Nephron progenitor cell (in vitro differentiated cells): Measurements from ENCODE around the gene ZDHHC21.

ENCODE experiments used
- DNase-seq: peaks from one replicate; pipeline ENCODE4 v3.0.0; 2021
- H3K27ac Mint-ChIP-seq: 2 replicates; pipeline ENCODE4 v1.8.0; 2021; ENCODE audit warnings: mild to moderate bottlenecking, moderate library complexity, mixed read lengths
- H3K27me3 Mint-ChIP-seq: 2 replicates; pipeline ENCODE4 v1.8.0; 2021; ENCODE audit warnings: mild to moderate bottlenecking, low read depth, mixed read lengths; ENCODE audit not compliant: poor library complexity
- H3K36me3 Mint-ChIP-seq: 2 replicates; pipeline ENCODE4 v1.8.0; 2021; ENCODE audit warnings: low read depth, mixed read lengths
- H3K4me1 Mint-ChIP-seq: 2 replicates; pipeline ENCODE4 v1.8.0; 2021; ENCODE audit warnings: mixed read lengths
- H3K4me3 Mint-ChIP-seq: 2 replicates; pipeline ENCODE4 v1.8.0; 2021; ENCODE audit warnings: mild to moderate bottlenecking, moderate library complexity, mixed read lengths
- H3K9me3 Mint-ChIP-seq: 2 replicates; pipeline ENCODE4 v1.8.0; 2021; ENCODE audit warnings: mild to moderate bottlenecking, moderate library complexity, mixed read lengths
- TF ChIP-seq, protein P1 (sequence below): fragments of 200-600 bp; sonication (generic); IDR thresholded peaks from 2 replicates; pipeline ENCODE4 v1.5.0; 2021; ENCODE audit warnings: antibody characterized with exemption

Gene ZDHHC21

DNA sequence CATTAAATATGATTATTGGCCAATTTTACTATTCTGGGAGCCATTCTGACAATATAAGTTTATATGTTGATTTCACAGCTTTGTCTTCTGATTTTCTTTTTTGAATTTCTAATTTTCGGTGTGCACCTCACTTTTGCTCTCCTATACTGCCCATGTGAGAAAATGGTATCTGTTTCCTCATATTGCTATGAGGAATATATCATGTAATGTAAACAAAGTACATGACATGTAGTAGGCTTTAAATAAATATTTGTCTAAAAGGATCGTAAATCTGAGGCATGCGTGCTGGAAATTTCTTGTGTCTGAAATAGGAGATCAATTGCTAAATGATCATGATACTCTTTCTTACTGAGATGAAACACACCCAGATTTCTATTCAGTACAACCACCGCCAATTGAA, 119.9 kb downstream of the ZDHHC21 start:
- Mint-ChIP-seq H3K36me3 (peaks cover 11% of the 10 kb centered on the region), H3K4me1 (peaks cover 1% of the 10 kb centered on the region), H3K27ac (no peak overlapping the region), H3K27me3 (no peaks in the 10 kb centered on the region), H3K9me3 (peaks cover 41% of the 10 kb centered on the region), H3K4me3 (no peak overlapping the region)
- DNase-seq: no peak
- TF ChIP-seq, protein P1, sequence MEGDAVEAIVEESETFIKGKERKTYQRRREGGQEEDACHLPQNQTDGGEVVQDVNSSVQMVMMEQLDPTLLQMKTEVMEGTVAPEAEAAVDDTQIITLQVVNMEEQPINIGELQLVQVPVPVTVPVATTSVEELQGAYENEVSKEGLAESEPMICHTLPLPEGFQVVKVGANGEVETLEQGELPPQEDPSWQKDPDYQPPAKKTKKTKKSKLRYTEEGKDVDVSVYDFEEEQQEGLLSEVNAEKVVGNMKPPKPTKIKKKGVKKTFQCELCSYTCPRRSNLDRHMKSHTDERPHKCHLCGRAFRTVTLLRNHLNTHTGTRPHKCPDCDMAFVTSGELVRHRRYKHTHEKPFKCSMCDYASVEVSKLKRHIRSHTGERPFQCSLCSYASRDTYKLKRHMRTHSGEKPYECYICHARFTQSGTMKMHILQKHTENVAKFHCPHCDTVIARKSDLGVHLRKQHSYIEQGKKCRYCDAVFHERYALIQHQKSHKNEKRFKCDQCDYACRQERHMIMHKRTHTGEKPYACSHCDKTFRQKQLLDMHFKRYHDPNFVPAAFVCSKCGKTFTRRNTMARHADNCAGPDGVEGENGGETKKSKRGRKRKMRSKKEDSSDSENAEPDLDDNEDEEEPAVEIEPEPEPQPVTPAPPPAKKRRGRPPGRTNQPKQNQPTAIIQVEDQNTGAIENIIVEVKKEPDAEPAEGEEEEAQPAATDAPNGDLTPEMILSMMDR: no peak

DNA sequence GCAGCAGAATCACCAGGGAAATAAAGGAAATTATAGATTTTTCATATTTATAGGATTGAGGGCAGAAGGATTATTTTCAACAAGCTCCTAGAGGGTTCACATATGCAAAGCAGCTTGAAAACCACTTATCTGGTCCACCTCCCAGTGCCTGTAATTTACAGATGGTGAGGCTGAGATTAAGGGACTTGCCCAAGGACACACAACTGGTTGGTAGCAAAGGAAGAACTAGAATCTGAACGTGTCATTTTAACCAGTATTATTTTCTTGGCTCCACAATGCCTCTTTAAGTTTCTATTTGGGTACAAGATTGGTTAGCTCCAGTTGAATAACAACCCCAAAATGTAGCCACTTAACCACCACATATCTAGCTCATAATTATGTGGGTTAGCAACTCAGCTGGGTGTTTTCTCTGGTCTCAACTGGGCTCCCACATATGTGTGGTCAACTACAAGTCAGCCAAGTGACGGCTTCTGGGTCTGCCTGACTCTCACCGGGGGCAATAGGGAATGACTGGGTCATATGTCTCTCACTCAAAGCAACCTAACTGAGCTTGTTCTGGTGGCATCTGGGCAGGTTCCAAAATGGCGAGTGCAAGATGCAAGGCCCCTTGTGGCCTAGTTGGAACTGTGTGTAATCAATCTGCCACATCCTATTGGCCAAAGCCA, 127.7 kb downstream of the ZDHHC21 start:
- no peak for DNase-seq
- TF ChIP-seq, protein P1: no peak
- no peak overlapping the region for H3K27ac Mint-ChIP-seq
- H3K4me1 Mint-ChIP-seq: peaks cover 77% of the 10 kb centered on the region
- peaks cover 9% of the 10 kb centered on the region for H3K9me3 Mint-ChIP-seq
- H3K4me3 Mint-ChIP-seq: no peak overlapping the region
- no peaks in the 10 kb centered on the region for H3K36me3 Mint-ChIP-seq
- H3K27me3 Mint-ChIP-seq: peaks cover 4% of the 10 kb centered on the region

DNA sequence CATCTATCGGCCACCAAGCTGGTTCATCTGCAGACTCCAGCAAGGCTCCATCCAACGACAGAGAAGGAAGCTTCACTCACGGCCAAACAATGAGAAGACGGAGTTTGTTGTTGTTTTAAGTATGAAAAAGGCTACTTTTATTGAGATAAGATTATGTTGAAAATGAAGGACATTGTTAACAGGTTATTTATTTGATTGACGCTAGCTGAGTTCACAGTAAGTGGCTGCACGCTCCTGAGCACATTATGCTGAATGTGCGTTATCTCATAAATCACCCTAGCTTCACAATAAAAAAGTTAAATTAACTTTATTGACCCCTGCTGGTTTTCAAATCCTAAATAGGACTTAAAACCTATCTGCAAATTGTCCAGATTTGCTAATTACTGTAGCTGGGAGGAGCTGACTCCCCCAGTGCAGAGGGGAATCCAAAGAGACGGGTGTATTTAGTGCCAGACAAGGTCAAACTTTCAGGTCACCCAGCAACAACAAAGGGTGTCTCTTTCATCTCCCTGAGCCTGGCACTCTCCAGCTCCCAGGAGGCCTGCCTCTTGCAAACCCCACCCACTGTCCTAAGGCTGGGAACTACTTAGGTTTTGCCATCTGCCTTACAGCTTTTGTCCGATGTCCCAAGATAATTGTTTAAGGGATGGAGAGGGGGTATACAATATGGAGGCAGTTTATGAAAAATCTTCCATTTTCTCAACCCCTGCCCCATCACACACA, 129.2 kb downstream of the ZDHHC21 start:
- H3K4me1 Mint-ChIP-seq: peaks cover 83% of the 10 kb centered on the region
- H3K36me3 Mint-ChIP-seq: no peaks in the 10 kb centered on the region
- H3K27ac Mint-ChIP-seq: peak overlapping the region; percentile 90
- peaks cover 4% of the 10 kb centered on the region for H3K27me3 Mint-ChIP-seq
- TF ChIP-seq, protein P1: no peak
- no peaks in the 10 kb centered on the region for H3K9me3 Mint-ChIP-seq
- peak; percentile 33 for DNase-seq
- H3K4me3 Mint-ChIP-seq: peak overlapping the region; percentile 60

DNA sequence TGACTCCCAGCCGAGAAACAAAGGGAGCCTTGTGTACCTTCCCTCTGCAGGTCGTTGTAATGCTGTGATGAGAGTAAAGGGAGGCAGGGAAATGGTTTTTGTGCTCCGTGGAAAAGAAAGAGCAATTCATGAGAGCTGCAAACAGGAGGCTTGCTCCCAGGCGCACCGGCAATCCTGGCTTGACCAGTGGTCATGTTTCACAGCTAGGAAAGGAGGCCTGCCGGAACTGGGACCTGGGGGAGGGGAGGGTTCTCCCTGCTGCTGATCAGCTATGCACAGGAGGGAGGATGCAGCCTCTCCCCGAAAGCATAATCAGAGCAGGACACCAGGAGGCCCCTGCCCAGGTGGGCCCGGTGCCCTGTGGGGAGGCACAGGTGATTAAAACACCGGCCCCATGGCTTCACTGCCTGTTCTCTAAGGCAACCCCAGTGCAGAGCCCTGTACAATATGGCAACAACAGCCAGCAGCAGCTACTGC, 131.3 kb downstream of the ZDHHC21 start:
- Mint-ChIP-seq H3K27me3 (peaks cover under 1% of the 10 kb centered on the region), H3K36me3 (no peaks in the 10 kb centered on the region), H3K4me1 (peaks cover 69% of the 10 kb centered on the region), H3K9me3 (no peaks in the 10 kb centered on the region), H3K4me3 (peak overlapping the region; percentile 42), H3K27ac (peak overlapping the region; percentile 95)
- peak; percentile 66 for DNase-seq
- TF ChIP-seq, protein P1: no peak
